K562 (cell line): ENCODE data around the gene TNNT2. TPM values are rescaled to one million over a fixed set of nuclear protein-coding genes. Genes with fewer than 3 reads are reported as not detected.

Experiments
- ATAC-seq: fragments of 200-7000 bp; cut with Tn5 transposase; 3 replicates; pipeline ENCODE4 v1.9.1; 2020; ENCODE audit warnings: moderate library complexity
- BruUV-seq: library from RNA; stranded (reverse); fragments of 400-500 nt; replicated peaks from 2 replicates; lab custom pipeline; 2021; lab: Mats Ljungman, UMichigan
- CTCF ChIA-PET: fragments of 300-600 bp; formaldehyde crosslinking; extraction: SDS; loops from one replicate; lab custom pipeline; 2021; ENCODE audit warnings: low intra/inter-chr PET ratio; lab: Yijun Ruan, JAX
- POLR2A ChIA-PET: fragments of 300-600, 350-650 bp; sonication (Branson Sonifier 250); formaldehyde crosslinking; extraction: SDS; loops from one replicate; lab custom pipeline; 2021; ENCODE audit warnings: antibody characterized with exemption, inconsistent platforms; lab: Yijun Ruan, JAX
- DNase-seq, 4 experiments: peaks; one replicate each; pipeline versions ENCODE4 v3.0.0 to v3.0.0-alpha.2; 2011 to 2018; ENCODE audit warnings: low spot score in 3 of 4, mixed read lengths in 3 of 4; ENCODE audit errors: extremely low read depth in 1 of 4
- FAIRE-seq: peaks from 2 replicates; lab custom pipeline; 2011; peaks lifted over from hg19 to GRCh38; lab: Jason Lieb, UNC
- H2AFZ ChIP-seq: 2 replicates; pipeline ENCODE4 v1.6.0; 2011; ENCODE audit warnings: low read depth, low read length, control low read depth, inconsistent platforms
- H3K27ac ChIP-seq: fragments of 200-600 bp; 3 replicates; pipeline ENCODE4 v1.8.0; 2011; ENCODE audit warnings: low read depth, mild to moderate bottlenecking, control low read depth, inconsistent platforms, low read length, moderate library complexity, mixed read lengths; ENCODE audit errors: extremely low read depth
- H3K27me3 ChIP-seq, 2 experiments: fragments of 300-600 bp in 1 of 2; 2 replicates in 1 of 2; 3 replicates in 1 of 2; pipeline versions ENCODE4 v1.6.0 to v1.8.0; 2011; ENCODE audit warnings: inconsistent platforms in 2 of 2, low read length in 2 of 2, mild to moderate bottlenecking in 1 of 2, mixed read lengths in 1 of 2, moderate library complexity in 1 of 2; ENCODE audit not compliant: control insufficient read depth in 2 of 2, insufficient read depth in 2 of 2
- H3K36me3 ChIP-seq: fragments of 300-600 bp; 3 replicates; pipeline ENCODE4 v1.8.0; 2011; ENCODE audit warnings: mild to moderate bottlenecking, low read length, inconsistent platforms; ENCODE audit not compliant: control insufficient read depth, insufficient read depth
- H3K4me1 ChIP-seq, 2 experiments: fragments of 200-600 bp in 1 of 2; replicated peaks in 1 of 2; 2 replicates in 1 of 2; 3 replicates in 1 of 2; pipeline versions ENCODE4 v1.5.1 to v1.8.0; 2011; ENCODE audit warnings: inconsistent platforms in 2 of 2, low read length in 2 of 2, mild to moderate bottlenecking in 1 of 2, mixed read lengths in 1 of 2, moderate library complexity in 1 of 2; ENCODE audit not compliant: control insufficient read depth in 2 of 2, insufficient read depth in 2 of 2
- H3K4me2 ChIP-seq: 2 replicates; pipeline ENCODE4 v1.6.1; 2011; ENCODE audit warnings: low read length, control low read depth, inconsistent platforms, mixed read lengths; ENCODE audit not compliant: insufficient read depth
- H3K4me3 ChIP-seq: fragments of 200-600 bp; sonication (generic), shearing (Covaris generic); 2 replicates; pipeline ENCODE4 v1.5.1; 2016; ENCODE audit warnings: control low read depth, inconsistent platforms
- H3K79me2 ChIP-seq: fragments of 200-600 bp; 3 replicates; pipeline ENCODE4 v1.8.0; 2011; ENCODE audit warnings: low read length, inconsistent platforms; ENCODE audit not compliant: control insufficient read depth, insufficient read depth
- H3K9ac ChIP-seq, 2 experiments: 2 replicates each; pipeline versions ENCODE4 v1.6.0 to v1.6.1; 2011; ENCODE audit warnings: low read depth in 2 of 2, low read length in 2 of 2, control low read depth in 1 of 2, inconsistent platforms in 1 of 2, mild to moderate bottlenecking in 1 of 2, mixed read lengths in 1 of 2; ENCODE audit not compliant: insufficient read depth in 1 of 2
- H3K9me1 ChIP-seq: one replicate; pipeline ENCODE4 v1.6.0; 2011; ENCODE audit warnings: inconsistent platforms, mild to moderate bottlenecking, low read length, moderate library complexity; ENCODE audit not compliant: control insufficient read depth, insufficient read depth
- H3K9me3 ChIP-seq: replicated peaks from 2 replicates; pipeline ENCODE4 v1.5.1; 2011; ENCODE audit warnings: low read depth, low read length, inconsistent platforms; ENCODE audit not compliant: control insufficient read depth, insufficient read depth
- H4K20me1 ChIP-seq: replicated peaks from 2 replicates; pipeline ENCODE4 v1.6.1; 2011; ENCODE audit warnings: low read length, inconsistent platforms, mixed read lengths; ENCODE audit not compliant: control insufficient read depth, insufficient read depth
- HMG20A ChIP-seq: fragments of 450-650 bp; formaldehyde crosslinking; conservative IDR thresholded peaks from 2 replicates; pipeline ENCODE4 v1.4.0; 2020; ENCODE audit warnings: mild to moderate bottlenecking, mixed read lengths
- ILK ChIP-seq: fragments of 450-650 bp; IDR thresholded peaks from 2 replicates; pipeline ENCODE4 v1.6.1; 2016; ENCODE audit warnings: missing genetic modification characterization, low read depth, mild to moderate bottlenecking, missing compliant biosample characterization, moderate library complexity, borderline replicate concordance
- RNF219 ChIP-seq: fragments of 250-450 bp; sonication (Bioruptor Pico); IDR thresholded peaks from 2 replicates; pipeline ENCODE4 v1.5.0; 2022; ENCODE audit warnings: mild to moderate bottlenecking
- TAF1 ChIP-seq: IDR thresholded peaks from 2 replicates; pipeline ENCODE4 v1.6.1; 2011; ENCODE audit warnings: mild to moderate bottlenecking, low read length, moderate library complexity; ENCODE audit not compliant: insufficient read depth, control insufficient read depth, severe bottlenecking; ENCODE audit errors: extremely low read depth
- ZNF655 ChIP-seq: fragments of 250-450 bp; sonication (Bioruptor Pico); IDR thresholded peaks from 2 replicates; pipeline ENCODE4 v1.5.0; 2021
- WGBS: fragments of 100-300 bp; shearing (Covaris generic); methylation state at CpG from one replicate; pipeline ENCODE4 v1.1.6; 2016; ENCODE audit warnings: low coverage, mixed read lengths; ENCODE audit not compliant: insufficient coverage; ENCODE audit errors: missing lambda C conversion rate; 5-methylcytosine and 5-hydroxymethylcytosine counted together
- in situ Hi-C: fragments of 300-500 bp; cut with MboI; formaldehyde crosslinking; loops from 4 replicates; pipeline ENCODE4 v1.15.0; 2018; ENCODE audit warnings: inconsistent platforms, mixed read lengths
- intact Hi-C: fragments of 100-400 bp; cut with micrococcal nuclease; formaldehyde crosslinking; loops from 2 replicates; pipeline ENCODE4 v1.14.2; 2022
- polyA plus RNA-seq, 8 experiments: library from polyadenylated mRNA; depleted of rRNA in 4 of 8; stranded (reverse) in 5 of 8; unstranded in 3 of 8; fragments of >200 nt; fragmentation: Nextera tagmentation in 2 of 8; fragmentation: Illumina TruSeq in 1 of 8; extraction: Ambion mirVana in 2 of 8; extraction: Trizol in 1 of 8; gene quantifications; 2 replicates each; pipeline versions ENCODE4 v1.2.1 to v1.2.3, GENCODE V29; 2011 to 2014; ENCODE audit warnings: inconsistent platforms in 1 of 8, missing spikeins in 1 of 8
- total RNA-seq, 7 experiments: library from RNA; depleted of rRNA in 6 of 7; stranded (reverse); fragments of >200 nt in 6 of 7; fragmentation: Illumina TruSeq in 2 of 7; extraction: Trizol in 2 of 7; gene quantifications; 2 replicates each; pipeline versions ENCODE4 v1.2.1 to v1.2.3, GENCODE V29; 2011 to 2021; ENCODE audit warnings: low replicate concordance in 1 of 7

Gene TNNT2
- total and polyA plus RNA-seq, 9 of the 15 experiments (the other 6 are each of a cell fraction or from before 2014, with no cell fraction given), result not detected

- in situ Hi-C loops, result no loop called here
These were observed 58.8 kb downstream of the TNNT2 start for GRCh38 chr1:201318504-201319340.

More at GRCh38 chr1:201318504-201319340, 58.8 kb downstream of the TNNT2 start:
- Histone ChIP-seq H3K4me2 (no peak overlapping the region), H3K4me3 (no peak overlapping the region), H3K9me1 (no peaks in the 10 kb centered on the region), H3K27ac (no peak overlapping the region), H3K4me1 (0 out of 5 replicates have a peak, but pooled peaks cover 0 to 2% of the 10 kb centered on the region in 2 experiments), H3K9ac (no peak overlapping the region), H3K9me3 (no peaks in the 10 kb centered on the region), H4K20me1 (peaks cover 10% of the 10 kb centered on the region; the same call in 1 of the 2 replicates), H2AFZ (no peak overlapping the region), H3K27me3 (peaks cover 37 to 96% of the 10 kb centered on the region in 2 experiments; a peak in 4 of 5 replicates), H3K36me3 (no peaks in the 10 kb centered on the region), H3K79me2 (no peaks in the 10 kb centered on the region)
- ChIA-PET POLR2A (interaction anchor here (0.7 kb wide), 2 partner anchors 17 to 29 kb away, joined by 3 to 5 read pairs; no protein-coding TSS in a partner anchor), CTCF (no interaction called here)
- WGBS, result 2% methylated on average over 15 of the region's 15 CpGs
- no peak for ATAC-seq
- DNase-seq, result no peak
- TF ChIP-seq TAF1, result no peak
- TF ChIP-seq ILK (tag), result no peak
- TF ChIP-seq ZNF655, result no peak
- no peak for TF ChIP-seq HMG20A (CRISPR knock-in tag)
- TF ChIP-seq RNF219 (CRISPR knock-in tag), result no peak
- FAIRE-seq, result no peak
- no TSS peak for BruUV-seq
- intact Hi-C loops, result no loop called here
